ENCODE measurements around the gene MALAT1. TPM values are rescaled to one million over a fixed set of nuclear protein-coding genes. Genes with fewer than 3 reads are reported as not detected.
A peak's percentile ranks its signal among the peaks of the same experiment; 100 is the strongest.

Gene MALAT1
- total and polyA plus RNA-seq, 2 experiments from 2014 or later = 2,206 to 6,020 TPM

DNA sequence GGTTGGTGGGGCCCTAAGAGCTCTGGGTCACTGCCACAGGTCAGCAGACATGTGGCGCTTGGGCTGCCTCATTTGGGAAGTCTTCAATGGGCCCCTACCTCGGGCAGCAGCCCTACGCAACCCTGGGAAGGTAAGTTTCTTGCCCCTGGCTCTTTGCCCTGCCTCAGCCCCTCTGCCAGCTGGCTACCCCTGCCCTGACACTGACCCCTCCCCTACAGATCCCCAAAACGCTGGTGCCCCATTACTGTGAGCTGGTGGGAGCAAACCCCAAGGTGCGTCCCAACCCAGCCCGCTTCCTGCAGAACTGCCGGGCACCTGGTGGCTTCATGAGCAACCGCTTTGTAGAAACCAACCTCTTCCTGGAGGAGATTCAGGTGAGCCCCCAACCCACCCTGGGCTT lies 27.9 kb downstream of the MALAT1 start:
- Histone ChIP-seq H3K27ac (ENCODE audit: low read depth) (no peak overlapping the region), H3K4me2 (no peak overlapping the region), H3K27me3 (ENCODE audit: insufficient read depth) (0 out of 2 replicates have a peak, but pooled peaks cover 5% of the 10 kb centered on the region), H3F3A (replicated peaks; ENCODE audit: low read depth) (peaks cover 15% of the 10 kb centered on the region; the same call in 1 of the 2 replicates), H3K9me2 (ENCODE audit: insufficient read depth) (no peaks in the 10 kb centered on the region), H4K20me1 (replicated peaks; ENCODE audit: insufficient read depth) (peaks cover 2% of the 10 kb centered on the region; the same call in 1 of the 2 replicates), H3K36me3 (ENCODE audit: insufficient read depth) (no peaks in the 10 kb centered on the region; the same call in 1 of the 2 replicates), H3K4me1 (ENCODE audit: insufficient read depth) (peaks cover 3% of the 10 kb centered on the region), H3K4me3 (no peak overlapping the region), H2AFZ (no peak overlapping the region), H3K79me2 (replicated peaks; ENCODE audit: insufficient read depth) (no peaks in the 10 kb centered on the region)
- Mint-ChIP-seq H3K27ac (no peak overlapping the region), H3K4me3 (peak overlapping the region; percentile 80), H3K36me3 (ENCODE audit: low read depth) (peaks cover 32% of the 10 kb centered on the region), H3K27me3 (ENCODE audit: insufficient read depth, low read depth, poor library complexity) (peaks cover 9% of the 10 kb centered on the region), H3K4me1 (peaks cover 13% of the 10 kb centered on the region), H3K9me3 (no peaks in the 10 kb centered on the region)
- ATAC-seq (no peak), DNase-seq (ENCODE audit: low spot score) (no peak)
- no peak for TF ChIP-seq ETS1 (IDR thresholded peaks at IDR 0.05)
- TF ChIP-seq, protein P1, sequence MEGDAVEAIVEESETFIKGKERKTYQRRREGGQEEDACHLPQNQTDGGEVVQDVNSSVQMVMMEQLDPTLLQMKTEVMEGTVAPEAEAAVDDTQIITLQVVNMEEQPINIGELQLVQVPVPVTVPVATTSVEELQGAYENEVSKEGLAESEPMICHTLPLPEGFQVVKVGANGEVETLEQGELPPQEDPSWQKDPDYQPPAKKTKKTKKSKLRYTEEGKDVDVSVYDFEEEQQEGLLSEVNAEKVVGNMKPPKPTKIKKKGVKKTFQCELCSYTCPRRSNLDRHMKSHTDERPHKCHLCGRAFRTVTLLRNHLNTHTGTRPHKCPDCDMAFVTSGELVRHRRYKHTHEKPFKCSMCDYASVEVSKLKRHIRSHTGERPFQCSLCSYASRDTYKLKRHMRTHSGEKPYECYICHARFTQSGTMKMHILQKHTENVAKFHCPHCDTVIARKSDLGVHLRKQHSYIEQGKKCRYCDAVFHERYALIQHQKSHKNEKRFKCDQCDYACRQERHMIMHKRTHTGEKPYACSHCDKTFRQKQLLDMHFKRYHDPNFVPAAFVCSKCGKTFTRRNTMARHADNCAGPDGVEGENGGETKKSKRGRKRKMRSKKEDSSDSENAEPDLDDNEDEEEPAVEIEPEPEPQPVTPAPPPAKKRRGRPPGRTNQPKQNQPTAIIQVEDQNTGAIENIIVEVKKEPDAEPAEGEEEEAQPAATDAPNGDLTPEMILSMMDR (conservative IDR thresholded peaks at IDR 0.05; ENCODE audit: low read depth in 2 of 2) = no peak
- no peak for TF ChIP-seq EZH2phosphoT487 (IDR thresholded peaks at IDR 0.05; ENCODE audit: unreplicated experiment)
- TF ChIP-seq, protein P2, sequence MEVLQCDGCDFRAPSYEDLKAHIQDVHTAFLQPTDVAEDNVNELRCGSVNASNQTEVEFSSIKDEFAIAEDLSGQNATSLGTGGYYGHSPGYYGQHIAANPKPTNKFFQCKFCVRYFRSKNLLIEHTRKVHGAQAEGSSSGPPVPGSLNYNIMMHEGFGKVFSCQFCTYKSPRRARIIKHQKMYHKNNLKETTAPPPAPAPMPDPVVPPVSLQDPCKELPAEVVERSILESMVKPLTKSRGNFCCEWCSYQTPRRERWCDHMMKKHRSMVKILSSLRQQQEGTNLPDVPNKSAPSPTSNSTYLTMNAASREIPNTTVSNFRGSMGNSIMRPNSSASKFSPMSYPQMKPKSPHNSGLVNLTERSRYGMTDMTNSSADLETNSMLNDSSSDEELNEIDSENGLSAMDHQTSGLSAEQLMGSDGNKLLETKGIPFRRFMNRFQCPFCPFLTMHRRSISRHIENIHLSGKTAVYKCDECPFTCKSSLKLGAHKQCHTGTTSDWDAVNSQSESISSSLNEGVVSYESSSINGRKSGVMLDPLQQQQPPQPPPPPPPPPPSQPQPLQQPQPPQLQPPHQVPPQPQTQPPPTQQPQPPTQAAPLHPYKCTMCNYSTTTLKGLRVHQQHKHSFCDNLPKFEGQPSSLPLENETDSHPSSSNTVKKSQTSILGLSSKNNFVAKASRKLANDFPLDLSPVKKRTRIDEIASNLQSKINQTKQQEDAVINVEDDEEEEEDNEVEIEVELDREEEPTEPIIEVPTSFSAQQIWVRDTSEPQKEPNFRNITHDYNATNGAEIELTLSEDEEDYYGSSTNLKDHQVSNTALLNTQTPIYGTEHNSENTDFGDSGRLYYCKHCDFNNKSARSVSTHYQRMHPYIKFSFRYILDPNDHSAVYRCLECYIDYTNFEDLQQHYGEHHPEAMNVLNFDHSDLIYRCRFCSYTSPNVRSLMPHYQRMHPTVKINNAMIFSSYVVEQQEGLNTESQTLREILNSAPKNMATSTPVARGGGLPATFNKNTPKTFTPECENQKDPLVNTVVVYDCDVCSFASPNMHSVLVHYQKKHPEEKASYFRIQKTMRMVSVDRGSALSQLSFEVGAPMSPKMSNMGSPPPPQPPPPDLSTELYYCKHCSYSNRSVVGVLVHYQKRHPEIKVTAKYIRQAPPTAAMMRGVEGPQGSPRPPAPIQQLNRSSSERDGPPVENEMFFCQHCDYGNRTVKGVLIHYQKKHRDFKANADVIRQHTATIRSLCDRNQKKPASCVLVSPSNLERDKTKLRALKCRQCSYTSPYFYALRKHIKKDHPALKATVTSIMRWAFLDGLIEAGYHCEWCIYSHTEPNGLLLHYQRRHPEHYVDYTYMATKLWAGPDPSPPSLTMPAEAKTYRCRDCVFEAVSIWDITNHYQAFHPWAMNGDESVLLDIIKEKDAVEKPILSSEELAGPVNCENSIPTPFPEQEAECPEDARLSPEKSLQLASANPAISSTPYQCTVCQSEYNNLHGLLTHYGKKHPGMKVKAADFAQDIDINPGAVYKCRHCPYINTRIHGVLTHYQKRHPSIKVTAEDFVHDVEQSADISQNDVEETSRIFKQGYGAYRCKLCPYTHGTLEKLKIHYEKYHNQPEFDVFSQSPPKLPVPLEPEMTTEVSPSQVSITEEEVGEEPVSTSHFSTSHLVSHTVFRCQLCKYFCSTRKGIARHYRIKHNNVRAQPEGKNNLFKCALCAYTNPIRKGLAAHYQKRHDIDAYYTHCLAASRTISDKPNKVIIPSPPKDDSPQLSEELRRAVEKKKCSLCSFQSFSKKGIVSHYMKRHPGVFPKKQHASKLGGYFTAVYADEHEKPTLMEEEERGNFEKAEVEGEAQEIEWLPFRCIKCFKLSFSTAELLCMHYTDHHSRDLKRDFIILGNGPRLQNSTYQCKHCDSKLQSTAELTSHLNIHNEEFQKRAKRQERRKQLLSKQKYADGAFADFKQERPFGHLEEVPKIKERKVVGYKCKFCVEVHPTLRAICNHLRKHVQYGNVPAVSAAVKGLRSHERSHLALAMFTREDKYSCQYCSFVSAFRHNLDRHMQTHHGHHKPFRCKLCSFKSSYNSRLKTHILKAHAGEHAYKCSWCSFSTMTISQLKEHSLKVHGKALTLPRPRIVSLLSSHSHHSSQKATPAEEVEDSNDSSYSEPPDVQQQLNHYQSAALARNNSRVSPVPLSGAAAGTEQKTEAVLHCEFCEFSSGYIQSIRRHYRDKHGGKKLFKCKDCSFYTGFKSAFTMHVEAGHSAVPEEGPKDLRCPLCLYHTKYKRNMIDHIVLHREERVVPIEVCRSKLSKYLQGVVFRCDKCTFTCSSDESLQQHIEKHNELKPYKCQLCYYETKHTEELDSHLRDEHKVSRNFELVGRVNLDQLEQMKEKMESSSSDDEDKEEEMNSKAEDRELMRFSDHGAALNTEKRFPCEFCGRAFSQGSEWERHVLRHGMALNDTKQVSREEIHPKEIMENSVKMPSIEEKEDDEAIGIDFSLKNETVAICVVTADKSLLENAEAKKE (CRISPR knock-in tag; IDR thresholded peaks at IDR 0.05) = no peak
- no peak for TF ChIP-seq POLR2AphosphoS5 (IDR thresholded peaks at IDR 0.05; ENCODE audit: low read depth)
- TF ChIP-seq ZNF114 (CRISPR knock-in tag; IDR thresholded peaks at IDR 0.05) = no peak
- TF ChIP-seq NANOG (IDR thresholded peaks at IDR 0.05; ENCODE audit: borderline replicate concordance) = no peak
- no peak for TF ChIP-seq EZH2 (IDR thresholded peaks at IDR 0.05; ENCODE audit: low read depth, unreplicated experiment)
- no peak for TF ChIP-seq CREB1 (CRISPR knock-in tag; IDR thresholded peaks at IDR 0.05; ENCODE audit: low read depth)
- no peak for TF ChIP-seq STAT1 (IDR thresholded peaks at IDR 0.05; ENCODE audit: unreplicated experiment)
- no peak for TF ChIP-seq JUNB (IDR thresholded peaks at IDR 0.05; ENCODE audit: unreplicated experiment)
- TF ChIP-seq, protein P3, sequence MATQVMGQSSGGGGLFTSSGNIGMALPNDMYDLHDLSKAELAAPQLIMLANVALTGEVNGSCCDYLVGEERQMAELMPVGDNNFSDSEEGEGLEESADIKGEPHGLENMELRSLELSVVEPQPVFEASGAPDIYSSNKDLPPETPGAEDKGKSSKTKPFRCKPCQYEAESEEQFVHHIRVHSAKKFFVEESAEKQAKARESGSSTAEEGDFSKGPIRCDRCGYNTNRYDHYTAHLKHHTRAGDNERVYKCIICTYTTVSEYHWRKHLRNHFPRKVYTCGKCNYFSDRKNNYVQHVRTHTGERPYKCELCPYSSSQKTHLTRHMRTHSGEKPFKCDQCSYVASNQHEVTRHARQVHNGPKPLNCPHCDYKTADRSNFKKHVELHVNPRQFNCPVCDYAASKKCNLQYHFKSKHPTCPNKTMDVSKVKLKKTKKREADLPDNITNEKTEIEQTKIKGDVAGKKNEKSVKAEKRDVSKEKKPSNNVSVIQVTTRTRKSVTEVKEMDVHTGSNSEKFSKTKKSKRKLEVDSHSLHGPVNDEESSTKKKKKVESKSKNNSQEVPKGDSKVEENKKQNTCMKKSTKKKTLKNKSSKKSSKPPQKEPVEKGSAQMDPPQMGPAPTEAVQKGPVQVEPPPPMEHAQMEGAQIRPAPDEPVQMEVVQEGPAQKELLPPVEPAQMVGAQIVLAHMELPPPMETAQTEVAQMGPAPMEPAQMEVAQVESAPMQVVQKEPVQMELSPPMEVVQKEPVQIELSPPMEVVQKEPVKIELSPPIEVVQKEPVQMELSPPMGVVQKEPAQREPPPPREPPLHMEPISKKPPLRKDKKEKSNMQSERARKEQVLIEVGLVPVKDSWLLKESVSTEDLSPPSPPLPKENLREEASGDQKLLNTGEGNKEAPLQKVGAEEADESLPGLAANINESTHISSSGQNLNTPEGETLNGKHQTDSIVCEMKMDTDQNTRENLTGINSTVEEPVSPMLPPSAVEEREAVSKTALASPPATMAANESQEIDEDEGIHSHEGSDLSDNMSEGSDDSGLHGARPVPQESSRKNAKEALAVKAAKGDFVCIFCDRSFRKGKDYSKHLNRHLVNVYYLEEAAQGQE (IDR thresholded peaks at IDR 0.05; ENCODE audit: unreplicated experiment) = no peak
- no peak for TF ChIP-seq ZNF331 (CRISPR knock-in tag; IDR thresholded peaks at IDR 0.05; ENCODE audit: low read depth)

All from GM23338 (cell line).